Measurements from ENCODE around the gene ICE1. TPM values are rescaled to one million over a fixed set of nuclear protein-coding genes. Genes with fewer than 3 reads are reported as not detected.

ICE1 gene
- total and polyA plus RNA-seq, 2 of the 4 experiments (the other 2 are of a cell fraction): 9.0 to 18.5 TPM

DNA sequence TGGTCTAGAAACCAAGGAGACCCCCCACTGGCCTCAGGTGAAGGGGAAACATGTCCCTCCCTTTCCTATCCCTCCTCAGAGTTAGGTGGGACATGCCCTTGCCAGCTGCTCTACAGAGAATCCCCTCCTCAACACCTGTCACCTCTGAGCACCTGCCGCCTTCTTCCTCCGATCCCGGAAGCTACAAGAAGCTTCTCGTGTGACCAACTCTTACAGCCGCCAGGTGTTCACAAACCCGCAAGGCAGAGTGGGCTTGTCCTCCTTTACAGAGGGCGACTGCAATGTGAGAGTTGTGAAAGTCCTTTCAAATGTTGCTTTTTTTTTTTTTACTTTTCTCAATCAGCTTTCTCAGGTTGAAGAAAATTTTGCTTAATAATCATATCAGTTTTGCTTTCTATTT lies 3.7 kb upstream of the ICE1 start:
- H2AK5ac ChIP-seq (ENCODE audit: low read depth, low read length): no peak overlapping the region
- H3K9ac ChIP-seq (ENCODE audit: low read depth, low read length): no peak overlapping the region
- H3K14ac ChIP-seq (replicated peaks; ENCODE audit: low read depth, low read length): no peak overlapping the region
- no peak overlapping the region for H3K27ac ChIP-seq (ENCODE audit: insufficient read depth, low read length)
- H3K4me1 ChIP-seq (ENCODE audit: control insufficient read depth, insufficient read depth, low read length): peaks cover 4% of the 10 kb centered on the region; the same call in 1 of the 2 replicates
- dilution Hi-C loops (cut with HindIII; ENCODE audit: low sequenced_read_pairs, unreplicated experiment) (no loop called here), intact Hi-C loops (cut with micrococcal nuclease) (loop anchor here (1.0 kb wide), 3 partner anchors 277 to 550 kb away; no protein-coding TSS in a partner anchor), in situ Hi-C loops (cut with MboI; ENCODE audit: low sequenced_read_pairs) (loop anchor here (10.0 kb wide), 1 partner anchor 544 kb away; no protein-coding TSS in a partner anchor)
- no peak overlapping the region for H2AFZ ChIP-seq (replicated peaks; ENCODE audit: low read length, poor library complexity)
- no peak overlapping the region for H3K4ac ChIP-seq (ENCODE audit: low read depth, low read length)
- H3K18ac ChIP-seq (ENCODE audit: low read depth, low read length): no peak overlapping the region
- H4K20me1 ChIP-seq (ENCODE audit: insufficient read depth, low read length): peaks cover 5% of the 10 kb centered on the region; the same call in 1 of the 2 replicates
- H2AK9ac ChIP-seq (replicated peaks; ENCODE audit: low read depth, low read length, poor library complexity): no peak overlapping the region
- no peak overlapping the region for H2BK15ac ChIP-seq (ENCODE audit: low read depth, low read length)
- ChIA-PET CTCF (interaction anchor here (0.6 to 1.5 kb wide), 6 partner anchors 12 to 539 kb away, joined by 3 to 12 read pairs (median 3); partner anchors contain the start of gene ADAMTS16), POLR2A (ENCODE audit: unreplicated experiment) (no interaction called here)
- H3K36me3 ChIP-seq (ENCODE audit: control insufficient read depth, insufficient read depth, low read length): no peaks in the 10 kb centered on the region
- H3K56ac ChIP-seq (ENCODE audit: extremely low read depth, insufficient read depth, low read length): no peak overlapping the region
- H4K91ac ChIP-seq (ENCODE audit: insufficient read depth, low read depth, low read length): no peak overlapping the region
- WGBS, 2 experiments (ENCODE audit: extremely low coverage in 2 of 2, insufficient read length in 1 of 2): no CpG with 5 or more reads among the region's 7 CpGs
- H3K23ac ChIP-seq (ENCODE audit: low read depth, low read length): no peak overlapping the region
- H3K9me3 ChIP-seq (ENCODE audit: control insufficient read depth, insufficient read depth, low read length): no peaks in the 10 kb centered on the region
- no TSS peak for BruUV-seq (replicated peaks)
- DNase-seq (no peak), ATAC-seq (ENCODE audit: low read depth) (no peak)
- no peak overlapping the region for H2BK20ac ChIP-seq (ENCODE audit: low read depth, low read length)
- H3K4me3 ChIP-seq (ENCODE audit: insufficient read depth, low read depth, low read length): no peak overlapping the region
- peaks cover 4 to 10% of the 10 kb centered on the region in 2 experiments; a peak in 2 of 4 replicates for H3K79me1 ChIP-seq (ENCODE audit: low read depth in 1 of 2, low read length in 2 of 2)
- H3K9me1 ChIP-seq (ENCODE audit: insufficient read depth, low read length): no peaks in the 10 kb centered on the region; the same call in none of the 2 replicates
- no peak for TF ChIP-seq CHD1 (IDR thresholded peaks at IDR 0.05; ENCODE audit: low read depth, low read length)
- TF ChIP-seq FOS (IDR thresholded peaks at IDR 0.05; ENCODE audit: low read depth, low read length): no peak
- no peak for TF ChIP-seq CEBPB (IDR thresholded peaks at IDR 0.05; ENCODE audit: low read depth, low read length)
- TF ChIP-seq BHLHE40 (IDR thresholded peaks at IDR 0.05; ENCODE audit: low read depth, low read length): no peak
- TF ChIP-seq, protein P1, sequence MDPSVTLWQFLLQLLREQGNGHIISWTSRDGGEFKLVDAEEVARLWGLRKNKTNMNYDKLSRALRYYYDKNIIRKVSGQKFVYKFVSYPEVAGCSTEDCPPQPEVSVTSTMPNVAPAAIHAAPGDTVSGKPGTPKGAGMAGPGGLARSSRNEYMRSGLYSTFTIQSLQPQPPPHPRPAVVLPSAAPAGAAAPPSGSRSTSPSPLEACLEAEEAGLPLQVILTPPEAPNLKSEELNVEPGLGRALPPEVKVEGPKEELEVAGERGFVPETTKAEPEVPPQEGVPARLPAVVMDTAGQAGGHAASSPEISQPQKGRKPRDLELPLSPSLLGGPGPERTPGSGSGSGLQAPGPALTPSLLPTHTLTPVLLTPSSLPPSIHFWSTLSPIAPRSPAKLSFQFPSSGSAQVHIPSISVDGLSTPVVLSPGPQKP (IDR thresholded peaks at IDR 0.05; ENCODE audit: borderline replicate concordance, low read depth, low read length): no peak
- TF ChIP-seq, protein P2, sequence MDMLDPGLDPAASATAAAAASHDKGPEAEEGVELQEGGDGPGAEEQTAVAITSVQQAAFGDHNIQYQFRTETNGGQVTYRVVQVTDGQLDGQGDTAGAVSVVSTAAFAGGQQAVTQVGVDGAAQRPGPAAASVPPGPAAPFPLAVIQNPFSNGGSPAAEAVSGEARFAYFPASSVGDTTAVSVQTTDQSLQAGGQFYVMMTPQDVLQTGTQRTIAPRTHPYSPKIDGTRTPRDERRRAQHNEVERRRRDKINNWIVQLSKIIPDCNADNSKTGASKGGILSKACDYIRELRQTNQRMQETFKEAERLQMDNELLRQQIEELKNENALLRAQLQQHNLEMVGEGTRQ (IDR thresholded peaks at IDR 0.05; ENCODE audit: low read depth, low read length): no peak
- no peak for TF ChIP-seq MXI1 (IDR thresholded peaks at IDR 0.05; ENCODE audit: borderline replicate concordance, low read depth, low read length)
- no peak for TF ChIP-seq MAZ (IDR thresholded peaks at IDR 0.05; ENCODE audit: borderline replicate concordance, low read depth, low read length)
- H2BK120ac ChIP-seq (ENCODE audit: low read depth, low read length): no peak overlapping the region
- no peak overlapping the region for H3K4me2 ChIP-seq (ENCODE audit: low read depth, low read length)
- no peak overlapping the region for H4K8ac ChIP-seq (ENCODE audit: low read depth in 2 of 2, low read length in 2 of 2)
- no peak overlapping the region for H2BK5ac ChIP-seq (ENCODE audit: low read depth, low read length, poor library complexity, severe bottlenecking)
- no peak overlapping the region for H4K5ac ChIP-seq (ENCODE audit: low read depth, low read length)
- H3K27me3 ChIP-seq (ENCODE audit: control insufficient read depth, insufficient read depth, low read length): no peaks in the 10 kb centered on the region
